HepG2 (cell line): ENCODE measurements around the gene COL4A2. TPM values are rescaled to one million over a fixed set of nuclear protein-coding genes. Genes with fewer than 3 reads are reported as not detected.

Experiments
- ATM ChIP-seq: fragments of 450-650 bp; IDR thresholded peaks from 2 replicates; pipeline ENCODE4 v1.7.1; 2017; ENCODE audit warnings: mild to moderate bottlenecking, borderline replicate concordance
- BCLAF1 ChIP-seq: fragments of 450-650 bp; IDR thresholded peaks from 2 replicates; pipeline ENCODE4 v1.6.1; 2017; ENCODE audit warnings: mild to moderate bottlenecking
- E2F5 ChIP-seq: sonication (generic); formaldehyde crosslinking; conservative IDR thresholded peaks from 2 replicates; pipeline ENCODE4 v1.4.0; 2020; ENCODE audit warnings: missing genetic modification reagents
- EZH2 ChIP-seq: conservative IDR thresholded peaks from 2 replicates; pipeline ENCODE4 v1.6.1; 2012; ENCODE audit warnings: mild to moderate bottlenecking, low read depth, low read length, moderate library complexity
- HMGA1 ChIP-seq: sonication (generic); formaldehyde crosslinking; conservative IDR thresholded peaks from 2 replicates; pipeline ENCODE4 v1.4.0; 2020; ENCODE audit warnings: missing genetic modification reagents
- HMGXB3 ChIP-seq: sonication (generic); formaldehyde crosslinking; IDR thresholded peaks from 2 replicates; pipeline ENCODE4 v1.4.0; 2020; ENCODE audit warnings: missing genetic modification reagents, borderline replicate concordance
- JDP2 ChIP-seq: sonication (generic); formaldehyde crosslinking; IDR thresholded peaks from 2 replicates; pipeline ENCODE4 v1.8.1; 2022; ENCODE audit warnings: missing genetic modification reagents, borderline replicate concordance
- KDM1A ChIP-seq: IDR thresholded peaks from 2 replicates; pipeline ENCODE4 v1.6.1; 2016; ENCODE audit warnings: missing compliant biosample characterization
- KLF13 ChIP-seq: sonication (generic); formaldehyde crosslinking; IDR thresholded peaks from 2 replicates; pipeline ENCODE4 v1.4.0; 2020; ENCODE audit warnings: mild to moderate bottlenecking, missing genetic modification reagents
- MLX ChIP-seq: IDR thresholded peaks from 2 replicates; pipeline ENCODE4 v1.6.1; 2016
- MYC ChIP-seq: sonication (generic); formaldehyde crosslinking; IDR thresholded peaks from 2 replicates; pipeline ENCODE4 v1.9.0; 2021; ENCODE audit warnings: missing genetic modification reagents, borderline replicate concordance
- NBN ChIP-seq: fragments of 450-650 bp; conservative IDR thresholded peaks from 2 replicates; pipeline ENCODE4 v1.6.1; 2017
- SP2 ChIP-seq: sonication (generic); formaldehyde crosslinking; IDR thresholded peaks from 2 replicates; pipeline ENCODE4 v1.5.1; 2020; ENCODE audit warnings: mild to moderate bottlenecking, missing genetic modification reagents
- SRF ChIP-seq: IDR thresholded peaks from 2 replicates; pipeline ENCODE4 v1.6.1; 2011; ENCODE audit warnings: mild to moderate bottlenecking, low read depth, low read length, moderate library complexity
- SYNCRIP ChIP-seq: fragments of 200-400 bp; formaldehyde crosslinking; IDR thresholded peaks from 2 replicates; pipeline ENCODE4 v1.6.1; 2018; ENCODE audit warnings: mild to moderate bottlenecking, low read depth, low read length; ENCODE audit not compliant: insufficient read depth
- TMF1 ChIP-seq: sonication (generic); formaldehyde crosslinking; IDR thresholded peaks from 2 replicates; pipeline ENCODE4 v1.8.1; 2022; ENCODE audit warnings: low read depth, missing genetic modification reagents
- UBTF ChIP-seq: sonication (generic); formaldehyde crosslinking; IDR thresholded peaks from 2 replicates; pipeline ENCODE4 v1.4.0; 2020; ENCODE audit warnings: mild to moderate bottlenecking, missing genetic modification reagents
- ZFP37 ChIP-seq: sonication (generic); formaldehyde crosslinking; IDR thresholded peaks from 2 replicates; pipeline ENCODE4 v1.4.0; 2020; ENCODE audit warnings: missing genetic modification reagents, borderline replicate concordance
- ZNF335 ChIP-seq: sonication (generic); formaldehyde crosslinking; IDR thresholded peaks from 2 replicates; pipeline ENCODE4 v1.4.0; 2020; ENCODE audit warnings: missing genetic modification reagents
- ZNF564 ChIP-seq: sonication (generic); formaldehyde crosslinking; IDR thresholded peaks from 2 replicates; pipeline ENCODE4 v1.8.1; 2023; ENCODE audit warnings: mild to moderate bottlenecking, missing genetic modification reagents
- ZNF713 ChIP-seq: sonication (generic); formaldehyde crosslinking; IDR thresholded peaks from 2 replicates; pipeline ENCODE4 v1.4.0; 2020; ENCODE audit warnings: mild to moderate bottlenecking, missing genetic modification reagents
- ZNF792 ChIP-seq: IDR thresholded peaks from 2 replicates; pipeline ENCODE4 v1.6.1; 2016
- polyA plus RNA-seq, 8 experiments: library from polyadenylated mRNA; depleted of rRNA in 3 of 8; stranded (reverse) in 7 of 8; unstranded in 1 of 8; fragments of >200 nt; fragmentation: Illumina TruSeq in 4 of 8; extraction: Trizol in 4 of 8; gene quantifications; 2 replicates each; pipeline versions ENCODE4 v1.2.1 to v1.2.3, GENCODE V29; 2011 to 2016; ENCODE audit warnings: low read depth in 4 of 8, missing spikeins in 1 of 8, mixed read lengths in 1 of 8; ENCODE audit not compliant: insufficient read depth in 1 of 8
- total RNA-seq, 5 experiments: library from RNA; depleted of rRNA; stranded (reverse); fragments of >200 nt; fragmentation: Illumina TruSeq; extraction: Trizol; gene quantifications; 2 replicates each; pipeline ENCODE4 v1.2.3, GENCODE V29; 2016; ENCODE audit warnings: low read depth in 1 of 5

Gene COL4A2
- total and polyA plus RNA-seq, 2 of the 13 experiments (the other 11 are each of a cell fraction or from before 2014, with no cell fraction given), result 0.22 to 1.9 TPM

- TF ChIP-seq SP2 (no peak), EZH2 (no peak), ZFP37 (CRISPR knock-in tag) (no peak), HMGA1 (CRISPR knock-in tag) (no peak), HMGXB3 (CRISPR knock-in tag) (no peak), NBN (no peak), KLF13 (CRISPR knock-in tag) (no peak), SYNCRIP (no peak), E2F5 (CRISPR knock-in tag) (no peak), BCLAF1 (no peak), ZNF792 (CRISPR knock-in tag) (no peak; the same call in 1 of the 2 replicates), ZNF335 (no peak), SRF (0 out of 2 replicates have a peak, but pooled peaks have one; percentile 21), ZNF564 (CRISPR knock-in tag) (no peak), TMF1 (no peak), JDP2 (CRISPR knock-in tag) (no peak), ATM (no peak), KDM1A (CRISPR knock-in tag) (no peak), MLX (CRISPR knock-in tag) (no peak), UBTF (CRISPR knock-in tag) (no peak), MYC (CRISPR knock-in tag) (no peak), ZNF713 (CRISPR knock-in tag) (no peak)
Observed at GRCh38 chr13:110455941-110456340, 148.9 kb downstream of the COL4A2 start (continued).
